GM06990 (cell line): Measurements from ENCODE around the gene TRMT112.
A peak's percentile ranks its signal among the peaks of the same experiment; 100 is the strongest.

Source experiments
- DNase-seq: peaks from one replicate; pipeline ENCODE4 v3.0.0-alpha.2; 2011; ENCODE audit not compliant: insufficient read length; ENCODE audit errors: extremely low read depth
- H3K27me3 ChIP-seq: replicated peaks from 2 replicates; pipeline ENCODE4 v1.6.0; 2011; ENCODE audit warnings: low read length; ENCODE audit not compliant: control insufficient read depth, insufficient read depth
- H3K36me3 ChIP-seq: 2 replicates; pipeline ENCODE4 v1.5.1; 2011; ENCODE audit warnings: low read length; ENCODE audit not compliant: control insufficient read depth, insufficient read depth
- H3K4me3 ChIP-seq: replicated peaks from 2 replicates; pipeline ENCODE4 v1.5.1; 2011; ENCODE audit warnings: low read depth, mild to moderate bottlenecking, control low read depth, low read length
- TF ChIP-seq, protein P1 (sequence below): IDR thresholded peaks from 2 replicates; pipeline ENCODE4 v1.5.1; 2011; ENCODE audit warnings: low read length, control low read depth, mild to moderate bottlenecking, inconsistent platforms; ENCODE audit not compliant: insufficient read depth, poor library complexity, severe bottlenecking

TRMT112 gene

DNA sequence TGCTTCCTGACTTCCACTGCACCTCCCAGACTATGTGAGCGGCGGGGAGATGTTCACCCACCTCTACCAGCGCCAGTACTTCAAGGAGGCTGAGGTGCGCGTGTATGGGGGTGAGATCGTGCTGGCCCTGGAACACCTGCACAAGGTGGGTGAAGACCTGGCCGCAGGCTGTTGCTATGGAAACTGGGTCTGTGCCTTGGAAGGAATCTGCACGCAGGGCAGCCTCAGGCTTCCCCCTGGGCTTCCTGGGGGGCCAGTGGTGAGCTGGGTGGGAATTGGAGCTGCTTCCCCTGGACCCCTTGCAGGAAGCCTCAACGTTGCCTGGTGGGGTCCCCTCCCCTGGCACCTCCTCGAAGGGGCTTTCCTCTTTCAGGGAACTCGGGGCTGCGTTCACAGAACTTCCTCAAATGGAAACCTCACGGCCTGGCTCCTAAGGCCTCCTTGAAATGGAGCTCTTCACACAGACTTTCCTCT is 43.1 kb upstream of the TRMT112 start:
- no peaks in the 10 kb centered on the region for H3K27me3 ChIP-seq
- DNase-seq = no peak
- H3K36me3 ChIP-seq = peaks cover 17% of the 10 kb centered on the region
- TF ChIP-seq, protein P1, sequence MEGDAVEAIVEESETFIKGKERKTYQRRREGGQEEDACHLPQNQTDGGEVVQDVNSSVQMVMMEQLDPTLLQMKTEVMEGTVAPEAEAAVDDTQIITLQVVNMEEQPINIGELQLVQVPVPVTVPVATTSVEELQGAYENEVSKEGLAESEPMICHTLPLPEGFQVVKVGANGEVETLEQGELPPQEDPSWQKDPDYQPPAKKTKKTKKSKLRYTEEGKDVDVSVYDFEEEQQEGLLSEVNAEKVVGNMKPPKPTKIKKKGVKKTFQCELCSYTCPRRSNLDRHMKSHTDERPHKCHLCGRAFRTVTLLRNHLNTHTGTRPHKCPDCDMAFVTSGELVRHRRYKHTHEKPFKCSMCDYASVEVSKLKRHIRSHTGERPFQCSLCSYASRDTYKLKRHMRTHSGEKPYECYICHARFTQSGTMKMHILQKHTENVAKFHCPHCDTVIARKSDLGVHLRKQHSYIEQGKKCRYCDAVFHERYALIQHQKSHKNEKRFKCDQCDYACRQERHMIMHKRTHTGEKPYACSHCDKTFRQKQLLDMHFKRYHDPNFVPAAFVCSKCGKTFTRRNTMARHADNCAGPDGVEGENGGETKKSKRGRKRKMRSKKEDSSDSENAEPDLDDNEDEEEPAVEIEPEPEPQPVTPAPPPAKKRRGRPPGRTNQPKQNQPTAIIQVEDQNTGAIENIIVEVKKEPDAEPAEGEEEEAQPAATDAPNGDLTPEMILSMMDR = no peak
- H3K4me3 ChIP-seq = no peak overlapping the region

DNA sequence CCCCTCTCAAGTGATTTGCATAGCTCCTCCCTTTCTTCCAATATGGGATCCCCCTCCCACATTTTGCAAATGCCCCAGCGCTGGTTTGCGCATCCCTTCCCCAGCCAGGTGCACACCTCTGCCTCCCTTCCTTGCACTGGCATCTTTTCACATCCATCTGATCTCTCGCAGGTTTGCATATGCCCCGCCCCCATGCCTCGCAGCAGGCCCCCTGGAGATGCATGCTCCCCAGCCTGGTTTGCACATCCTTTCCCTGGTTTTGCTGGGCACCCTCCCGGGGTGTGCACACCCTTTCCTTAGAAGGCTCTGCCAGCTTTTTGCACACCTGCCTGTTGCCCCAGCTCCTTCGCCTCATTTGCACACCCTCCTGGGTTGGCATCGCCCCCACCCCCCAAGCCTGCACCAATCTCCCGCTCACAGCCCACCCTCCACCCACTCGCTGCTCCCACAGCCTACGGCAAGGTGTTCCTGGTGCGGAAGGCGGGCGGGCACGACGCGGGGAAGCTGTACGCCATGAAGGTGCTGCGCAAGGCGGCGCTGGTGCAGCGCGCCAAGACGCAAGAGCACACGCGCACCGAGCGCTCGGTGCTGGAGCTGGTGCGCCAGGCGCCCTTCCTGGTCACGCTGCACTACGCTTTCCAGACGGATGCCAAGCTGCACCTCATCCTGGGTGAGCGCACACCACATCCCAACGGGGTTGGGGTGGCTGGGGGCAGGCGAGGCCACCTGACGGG is 42.5 kb upstream of the TRMT112 start:
- DNase-seq = peak; percentile 59
- Histone ChIP-seq H3K27me3 (no peaks in the 10 kb centered on the region), H3K4me3 (peak overlapping the region; percentile 89), H3K36me3 (peaks cover 13% of the 10 kb centered on the region)
- TF ChIP-seq, protein P1 = no peak

DNA sequence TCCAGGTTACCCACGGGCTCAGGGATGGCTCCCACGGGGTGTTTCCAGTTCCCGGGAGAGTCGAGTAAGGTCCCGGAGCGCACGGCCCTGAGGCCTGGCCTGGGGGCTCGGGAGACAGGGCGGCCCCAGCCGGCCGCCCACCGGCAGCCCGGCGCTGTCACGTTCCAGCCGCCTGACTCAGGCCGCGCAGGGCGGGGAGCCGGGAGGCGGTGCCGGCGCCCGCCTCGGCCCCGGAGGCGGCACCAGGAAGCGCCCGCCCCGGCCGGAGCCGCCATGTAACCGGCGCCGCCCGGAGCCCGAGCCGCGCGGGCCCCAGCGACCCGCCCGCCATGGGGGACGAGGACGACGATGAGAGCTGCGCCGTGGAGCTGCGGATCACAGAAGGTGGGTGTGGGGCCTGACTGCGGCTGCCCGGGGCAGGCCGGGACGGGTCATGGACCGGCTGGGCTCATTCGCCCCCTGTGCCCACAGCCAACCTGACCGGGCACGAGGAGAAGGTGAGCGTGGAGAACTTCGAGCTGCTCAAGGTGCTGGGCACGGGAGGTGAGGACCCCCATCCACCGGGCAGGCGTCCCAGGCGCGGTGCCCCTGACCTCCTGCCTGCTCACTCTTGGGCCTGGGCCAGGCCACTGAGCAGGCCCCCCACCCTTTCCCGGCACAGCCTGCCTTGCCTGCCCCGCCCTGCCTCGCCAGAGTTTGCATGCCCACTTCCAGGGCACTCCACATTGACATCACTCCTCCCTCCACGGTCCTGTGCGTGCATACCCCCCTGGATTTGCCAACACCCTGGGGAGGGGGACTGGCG is 41.8 kb upstream of the TRMT112 start, which contains the start of gene RPS6KA4:
RPS6KA4 (plus strand) TSS at position 256 of the 805 bp plus-strand sequence; CDS start at position 330, 74 bp downstream.
- peak; percentile 77 for DNase-seq
- TF ChIP-seq, protein P1 = no peak

DNA sequence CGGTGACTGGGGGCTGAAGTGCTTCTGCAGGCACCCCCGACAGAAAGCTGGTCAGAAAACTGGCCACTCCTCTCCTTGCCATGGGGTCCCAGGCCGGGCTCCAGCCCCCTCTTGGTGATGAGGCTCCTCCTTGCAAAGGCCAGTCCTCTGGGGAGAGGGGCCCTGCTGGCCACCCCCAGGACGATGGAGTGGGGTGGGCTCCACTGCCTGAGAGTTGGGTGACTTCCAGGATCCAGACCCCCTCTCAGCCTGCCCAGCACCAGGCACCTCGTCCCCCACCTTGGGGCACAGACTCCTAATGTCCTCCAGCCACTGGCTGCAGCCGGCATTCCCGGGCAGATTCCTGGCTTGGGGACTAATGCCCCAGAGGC is 41.2 kb upstream of the TRMT112 start:
- H3K27me3 ChIP-seq = no peaks in the 10 kb centered on the region
- TF ChIP-seq, protein P1 = no peak
- DNase-seq = no peak
- H3K36me3 ChIP-seq = peaks cover 18% of the 10 kb centered on the region
- peak overlapping the region; percentile 63 for H3K4me3 ChIP-seq

More for the DNA sequence above, 41.8 kb upstream of the TRMT112 start, which contains the start of gene RPS6KA4:
- Histone ChIP-seq H3K36me3 (peaks cover 15% of the 10 kb centered on the region), H3K27me3 (no peaks in the 10 kb centered on the region), H3K4me3 (peak within 1 kb of the TSS; percentile 89)

DNA sequence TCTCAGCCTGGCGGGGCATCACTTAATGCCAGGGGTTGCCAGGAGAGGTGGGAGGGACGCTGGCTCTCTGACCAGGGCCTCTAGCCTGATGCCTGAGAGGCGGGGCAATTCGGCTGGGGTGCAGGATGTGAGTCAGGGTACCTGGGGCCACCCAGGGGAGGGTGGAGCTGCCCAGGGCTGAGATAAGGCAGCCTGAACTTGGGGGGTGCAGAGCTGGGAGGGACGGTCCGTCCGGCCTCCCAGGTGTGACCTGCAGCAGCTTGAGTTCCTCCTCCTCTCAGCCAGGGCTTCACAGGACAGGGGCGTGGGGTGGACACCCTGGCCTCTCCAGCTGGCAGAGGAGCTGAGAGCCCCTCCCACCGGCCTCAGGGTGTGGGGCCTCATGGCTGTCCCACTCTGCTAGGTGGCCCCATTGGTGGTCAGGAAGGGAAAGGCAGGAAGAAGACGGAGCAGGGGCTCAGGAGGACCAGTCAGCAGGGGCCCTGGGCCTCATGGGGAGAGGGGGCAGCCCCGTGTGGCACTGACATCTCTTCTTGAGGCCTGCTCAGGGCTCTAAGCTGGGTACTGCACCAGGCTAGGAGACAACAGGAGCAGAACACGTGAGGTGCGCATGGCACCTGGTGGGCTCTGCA is 40.7 kb upstream of the TRMT112 start:
- Histone ChIP-seq H3K27me3 (no peaks in the 10 kb centered on the region), H3K4me3 (no peak overlapping the region), H3K36me3 (peaks cover 21% of the 10 kb centered on the region)
- TF ChIP-seq, protein P1 = no peak
- DNase-seq = no peak
